H1 (cell line): ENCODE measurements around the gene RAB11A. TPM values are rescaled to one million over a fixed set of nuclear protein-coding genes. Genes with fewer than 3 reads are reported as not detected.
A peak's percentile ranks its signal among the peaks of the same experiment; 100 is the strongest.

Experiments
- CTCF ChIA-PET: fragments of 300-600 bp; sonication (Branson Sonifier 250); formaldehyde crosslinking; loops from one replicate; lab custom pipeline; 2021; ENCODE audit not compliant: partially characterized antibody; lab: Charles Lee
- POLR2A ChIA-PET: fragments of 300-600 bp; sonication (Branson Sonifier 250); formaldehyde crosslinking; loops from one replicate; lab custom pipeline; 2021; ENCODE audit warnings: inconsistent platforms; ENCODE audit not compliant: partially characterized antibody; lab: Charles Lee
- DNase-seq, 2 experiments: peaks; one replicate each; pipeline versions ENCODE4 v3.0.0 to v3.0.0-alpha.2; 2010 to 2022; ENCODE audit warnings: low spot score in 2 of 2, low read depth in 1 of 2, mixed read lengths in 1 of 2
- FAIRE-seq: peaks from 2 replicates; lab custom pipeline; 2011; peaks lifted over from hg19 to GRCh38; lab: Jason Lieb, UNC
- H2AFZ ChIP-seq: 2 replicates; pipeline ENCODE4 v1.8.1; 2012; ENCODE audit warnings: low read length, inconsistent platforms
- H2AK5ac ChIP-seq: 2 replicates; pipeline ENCODE4 v1.6.1; 2013; ENCODE audit warnings: low read depth, low read length
- H2BK120ac ChIP-seq: replicated peaks from 2 replicates; pipeline ENCODE3; 2013; ENCODE audit warnings: low read depth, low read length, inconsistent platforms
- H2BK12ac ChIP-seq: 2 replicates; pipeline ENCODE4 v1.6.1; 2013; ENCODE audit warnings: low read depth, low read length
- H2BK15ac ChIP-seq: 2 replicates; pipeline ENCODE4 v1.6.1; 2013; ENCODE audit warnings: low read length
- H2BK20ac ChIP-seq: 2 replicates; pipeline ENCODE4 v1.6.1; 2013; ENCODE audit warnings: low read length
- H2BK5ac ChIP-seq: 2 replicates; pipeline ENCODE4 v1.6.1; 2013; ENCODE audit warnings: low read depth, low read length
- H3K14ac ChIP-seq: 2 replicates; pipeline ENCODE4 v1.6.1; 2013; ENCODE audit warnings: inconsistent platforms; ENCODE audit not compliant: insufficient read length
- H3K18ac ChIP-seq: 2 replicates; pipeline ENCODE4 v1.6.1; 2013; ENCODE audit warnings: low read length; ENCODE audit errors: extremely low read depth
- H3K23ac ChIP-seq: 2 replicates; pipeline ENCODE4 v1.6.1; 2013; ENCODE audit warnings: inconsistent platforms; ENCODE audit not compliant: insufficient read length
- H3K23me2 ChIP-seq: 2 replicates; pipeline ENCODE4 v1.6.1; 2013; ENCODE audit warnings: low read depth, low read length
- H3K27ac ChIP-seq: 2 replicates; pipeline ENCODE4 v1.6.1; 2011; ENCODE audit warnings: low read depth, low read length, inconsistent platforms
- H3K27me3 ChIP-seq, 4 experiments: replicated peaks in 1 of 4; 1 replicate in 1 of 4; 2 replicates in 3 of 4; pipeline versions ENCODE4 v1.6.1 to v1.8.1; 2011 to 2013; ENCODE audit warnings: low read length in 3 of 4, mild to moderate bottlenecking in 3 of 4, inconsistent platforms in 2 of 4, mixed read lengths in 2 of 4, moderate library complexity in 1 of 4; ENCODE audit not compliant: control insufficient read depth in 3 of 4, insufficient read depth in 3 of 4; ENCODE audit errors: extremely low read depth in 1 of 4
- H3K36me3 ChIP-seq, 4 experiments: 2 replicates each; pipeline versions ENCODE4 v1.6.1 to v1.8.1; 2011 to 2013; ENCODE audit warnings: mild to moderate bottlenecking in 4 of 4, low read length in 3 of 4, moderate library complexity in 2 of 4, control low read depth in 1 of 4, inconsistent platforms in 1 of 4; ENCODE audit not compliant: insufficient read depth in 4 of 4, control insufficient read depth in 2 of 4
- H3K4ac ChIP-seq: replicated peaks from 2 replicates; pipeline ENCODE3; 2013; ENCODE audit warnings: low read length, low read depth, mixed read lengths, inconsistent platforms; ENCODE audit not compliant: insufficient read length
- H3K4me1 ChIP-seq, 4 experiments: replicated peaks in 1 of 4; 1 replicate in 1 of 4; 2 replicates in 3 of 4; pipeline versions ENCODE4 v1.6.1 to v1.8.1; 2011 to 2013; ENCODE audit warnings: low read length in 3 of 4, inconsistent platforms in 2 of 4, mixed read lengths in 1 of 4; ENCODE audit not compliant: insufficient read depth in 4 of 4, control insufficient read depth in 3 of 4
- H3K4me2 ChIP-seq, 2 experiments: 2 replicates each; pipeline versions ENCODE4 v1.6.1 to v1.8.1; 2011 to 2013; ENCODE audit warnings: low read depth in 2 of 2, low read length in 2 of 2, control low read depth in 1 of 2, inconsistent platforms in 1 of 2, mild to moderate bottlenecking in 1 of 2; ENCODE audit not compliant: insufficient read depth in 1 of 2
- H3K4me3 ChIP-seq, 4 experiments: fragments of 200-600, 300-600 bp in 1 of 4; sonication (generic), shearing (Covaris generic), sonication (Bioruptor Twin) in 1 of 4; 2 replicates each; pipeline versions ENCODE4 v1.5.1 to v1.8.1; 2011 to 2016; ENCODE audit warnings: low read length in 4 of 4, low read depth in 3 of 4, control low read depth in 2 of 4, inconsistent platforms in 2 of 4, mild to moderate bottlenecking in 2 of 4, mixed read lengths in 1 of 4, moderate library complexity in 1 of 4; ENCODE audit not compliant: insufficient read depth in 2 of 4; ENCODE audit errors: extremely low read depth in 1 of 4
- H3K56ac ChIP-seq: replicated peaks from 2 replicates; pipeline ENCODE3; 2013; ENCODE audit warnings: low read depth, mild to moderate bottlenecking, mixed read lengths, low read length, inconsistent platforms; ENCODE audit not compliant: insufficient read length
- H3K79me1 ChIP-seq: 2 replicates; pipeline ENCODE4 v1.6.1; 2013; ENCODE audit warnings: low read depth, low read length, control low read depth
- H3K79me2 ChIP-seq, 2 experiments: 2 replicates each; pipeline versions ENCODE4 v1.6.1 to v1.8.1; 2012 to 2013; ENCODE audit warnings: low read length in 2 of 2, mild to moderate bottlenecking in 2 of 2, inconsistent platforms in 1 of 2; ENCODE audit not compliant: insufficient read depth in 2 of 2, control insufficient read depth in 1 of 2
- H3K9ac ChIP-seq, 4 experiments: replicated peaks in 1 of 4; 1 replicate in 1 of 4; 2 replicates in 3 of 4; pipeline versions ENCODE4 v1.6.1 to v1.8.1; 2011 to 2013; ENCODE audit warnings: low read depth in 3 of 4, low read length in 3 of 4, control low read depth in 2 of 4, mild to moderate bottlenecking in 2 of 4, moderate library complexity in 2 of 4, inconsistent platforms in 1 of 4; ENCODE audit errors: extremely low read depth in 1 of 4
- H3K9me3 ChIP-seq, 2 experiments: 2 replicates each; pipeline versions ENCODE4 v1.6.1 to v1.8.1; 2012 to 2013; ENCODE audit warnings: mild to moderate bottlenecking in 2 of 2, moderate library complexity in 2 of 2, control low read depth in 1 of 2, inconsistent platforms in 1 of 2, low read depth in 1 of 2, low read length in 1 of 2, mixed read lengths in 1 of 2; ENCODE audit not compliant: insufficient read depth in 2 of 2
- H4K20me1 ChIP-seq, 2 experiments: replicated peaks in 1 of 2; 2 replicates each; pipeline versions ENCODE3 to v1.8.1; 2011 to 2013; ENCODE audit warnings: inconsistent platforms in 2 of 2, low read length in 2 of 2, mild to moderate bottlenecking in 1 of 2; ENCODE audit not compliant: insufficient read depth in 2 of 2, control insufficient read depth in 1 of 2
- H4K5ac ChIP-seq: 2 replicates; pipeline ENCODE4 v1.6.1; 2013; ENCODE audit warnings: low read length, low read depth, mixed read lengths, inconsistent platforms; ENCODE audit not compliant: insufficient read length
- H4K8ac ChIP-seq: 2 replicates; pipeline ENCODE4 v1.8.0; 2013; ENCODE audit warnings: mild to moderate bottlenecking, moderate library complexity, low read length, inconsistent platforms; ENCODE audit not compliant: insufficient read depth; ENCODE audit errors: extremely low read depth
- H4K91ac ChIP-seq: replicated peaks from 2 replicates; pipeline ENCODE3; 2013; ENCODE audit warnings: low read length, mixed read lengths, inconsistent platforms; ENCODE audit not compliant: insufficient read length
- BACH1 ChIP-seq: IDR thresholded peaks from 2 replicates; pipeline ENCODE4 v1.6.1; 2012; ENCODE audit warnings: low read length, improper control_type of control experiment
- KDM5A ChIP-seq: fragments of 200-600 bp; IDR thresholded peaks from 2 replicates; pipeline ENCODE4 v1.7.1; 2012; ENCODE audit warnings: mild to moderate bottlenecking, low read length, inconsistent platforms, mixed read lengths
- SP4 ChIP-seq: IDR thresholded peaks from 2 replicates; pipeline ENCODE4 v1.6.1; 2012; ENCODE audit warnings: low read length, inconsistent platforms
- TCF12 ChIP-seq: IDR thresholded peaks from 2 replicates; pipeline ENCODE4 v1.6.1; 2011; ENCODE audit warnings: low read depth, mild to moderate bottlenecking, low read length
- WGBS, 2 experiments: shearing (Covaris generic) in 1 of 2; methylation state at CpG; one replicate each; pipeline versions ENCODE4 v1.1.6 to v1.1.7; 2013 to 2015; ENCODE audit warnings: low lambda C conversion rate in 2 of 2, mixed read lengths in 2 of 2, inconsistent platforms in 1 of 2, low coverage in 1 of 2, missing lambda C conversion rate in 1 of 2; ENCODE audit not compliant: insufficient replicate concordance in 2 of 2, insufficient coverage in 1 of 2, insufficient read length in 1 of 2; ENCODE audit errors: extremely low coverage in 1 of 2, missing lambda C conversion rate in 1 of 2; 5-methylcytosine and 5-hydroxymethylcytosine counted together
- polyA plus RNA-seq, 7 experiments: library from polyadenylated mRNA; depleted of rRNA in 3 of 7; stranded (reverse) in 5 of 7; unstranded in 2 of 7; fragments of >200 nt in 5 of 7; fragments of 200-250 nt in 2 of 7; gene quantifications; 1 replicate in 5 of 7; 2 replicates in 1 of 7; 4 replicates in 1 of 7; pipeline versions ENCODE4 v1.2.1 to v1.2.3, GENCODE V29; 2011 to 2013; ENCODE audit warnings: missing spikeins in 2 of 7, mixed read lengths in 2 of 7
- total RNA-seq: library from RNA; stranded (reverse); fragmentation: NEBNext Ultra II Directional; extraction: Animal tissue kit (Norgen Biotek cat#: 25700); gene quantifications from 2 replicates; pipeline ENCODE4 v1.2.1, GENCODE V29; 2021

The RAB11A gene
- total and polyA plus RNA-seq, 2 of the 8 experiments (the other 6 are each of a cell fraction or from before 2014, with no cell fraction given), result 211 to 254 TPM

DNA sequence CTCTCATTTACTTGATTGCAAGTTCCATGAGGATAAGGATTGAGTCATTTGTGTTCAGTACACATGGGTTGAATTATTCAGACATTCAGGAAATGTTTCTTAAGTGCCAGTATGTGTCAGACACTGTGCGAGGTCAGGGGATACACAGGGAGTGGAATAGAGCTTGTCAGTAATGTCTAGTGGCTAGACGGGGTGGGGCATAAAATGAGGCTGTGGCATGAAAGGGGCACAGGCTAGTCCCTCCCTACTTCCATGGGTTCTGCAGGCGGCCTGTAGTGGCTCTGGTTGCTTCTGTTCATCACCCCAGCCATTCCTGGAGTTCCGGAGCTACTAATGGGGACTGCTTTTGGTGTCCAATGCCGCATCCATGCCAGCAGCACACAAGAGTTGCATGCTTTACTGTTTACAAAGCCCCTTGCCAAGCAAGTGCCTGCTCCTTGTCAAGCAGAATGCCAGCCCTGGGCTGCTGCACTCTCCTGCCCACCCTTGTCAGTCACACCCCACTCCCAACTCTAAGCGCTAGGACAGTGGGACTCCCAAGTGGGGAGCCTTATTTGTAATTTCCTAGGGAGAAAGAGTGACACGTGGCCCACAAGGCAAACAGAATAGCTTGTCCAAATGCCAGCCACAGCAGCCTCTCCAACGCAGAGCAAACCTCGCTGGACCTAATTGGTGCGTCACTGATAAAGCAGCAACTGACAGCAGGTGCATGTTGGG lies 70.8 kb downstream of the RAB11A start:
- no peak for TF ChIP-seq TCF12
- no peak for TF ChIP-seq KDM5A
- no peak for TF ChIP-seq SP4
- no peak for TF ChIP-seq BACH1
- TF ChIP-seq, all 59 proteins: peak for 0
- no peak for DNase-seq
- Histone ChIP-seq H3K79me2 (no peaks in the 10 kb centered on the region), H2BK120ac (no peak overlapping the region), H3K4ac (no peak overlapping the region), H2AFZ (no peak overlapping the region), H3K9ac (no peak overlapping the region; a peak in 1 of 7 replicates), H2BK15ac (no peak overlapping the region), H3K79me1 (no peaks in the 10 kb centered on the region), H4K5ac (no peak overlapping the region), H2BK20ac (no peak overlapping the region), H3K56ac (no peak overlapping the region), H4K20me1 (no peaks in the 10 kb centered on the region), H3K23me2 (no peaks in the 10 kb centered on the region), H3K23ac (no peak overlapping the region), H3K14ac (no peak overlapping the region), H4K8ac (peak overlapping the region; percentile 60), H4K91ac (no peak overlapping the region), H2BK12ac (no peak overlapping the region), H3K18ac (no peak overlapping the region), H3K27me3 (no peaks in the 10 kb centered on the region), H3K36me3 (no peaks in the 10 kb centered on the region), H3K9me3 (no peaks in the 10 kb centered on the region), H2BK5ac (no peak overlapping the region), H2AK5ac (no peak overlapping the region), H3K4me3 (no peak overlapping the region), H3K4me1 (no peaks in the 10 kb centered on the region), H3K4me2 (no peak overlapping the region), H3K27ac (no peak overlapping the region)
- WGBS, 2 experiments, result 94% methylated on average over 10 of the region's 10 CpGs; no CpG with 5 or more reads in 1 of the 2 experiments
- FAIRE-seq, result no peak
- ChIA-PET CTCF (interaction anchor here (0.5 to 1.6 kb wide), 8 partner anchors 10 to 162 kb away, joined by 3 to 6 read pairs (median 4); no protein-coding TSS in a partner anchor), POLR2A (no interaction called here)
